ENCODE results near the gene AP3B1.

- TF ChIP-seq POLR2A (IDR thresholded peaks at IDR 0.05; ENCODE audit: low read depth) (no peak), CTCF (IDR thresholded peaks at IDR 0.05) (no peak), EP300 (IDR thresholded peaks at IDR 0.05) (no peak), POLR2AphosphoS5 (IDR thresholded peaks at IDR 0.05) (no peak)
Observed at GRCh38 chr5:78243091-78243490, 51.4 kb downstream of the AP3B1 start.
